HUES48 (cell line): ENCODE results near the gene CSNK1G1.
"Not testable (repeated sequence)": the region's sequence is repeated elsewhere in the genome, so short reads cannot be mapped to it uniquely, and the experiment has no call there.

Experiments used
- H3K27ac ChIP-seq: one replicate; pipeline ENCODE4 v1.7.0; 2013; ENCODE audit warnings: low read depth, low read length, inconsistent platforms
- H3K27me3 ChIP-seq: 2 replicates; pipeline ENCODE4 v1.6.1; 2013; ENCODE audit warnings: mild to moderate bottlenecking, low read length; ENCODE audit not compliant: control insufficient read depth, insufficient read depth
- H3K36me3 ChIP-seq: 2 replicates; pipeline ENCODE4 v1.6.1; 2013; ENCODE audit warnings: low read length; ENCODE audit not compliant: control insufficient read depth, insufficient read depth
- H3K4me1 ChIP-seq: 2 replicates; pipeline ENCODE4 v1.6.1; 2013; ENCODE audit warnings: mild to moderate bottlenecking, low read length; ENCODE audit not compliant: control insufficient read depth, insufficient read depth
- H3K4me3 ChIP-seq: 2 replicates; pipeline ENCODE4 v1.5.1; 2013; ENCODE audit warnings: mild to moderate bottlenecking, low read depth, low read length
- H3K9ac ChIP-seq: 2 replicates; pipeline ENCODE4 v1.6.1; 2013; ENCODE audit warnings: mild to moderate bottlenecking, low read depth, low read length, moderate library complexity
- H3K9me3 ChIP-seq: 2 replicates; pipeline ENCODE4 v1.6.1; 2013; ENCODE audit warnings: low read length; ENCODE audit not compliant: control insufficient read depth, insufficient read depth

Gene CSNK1G1

DNA sequence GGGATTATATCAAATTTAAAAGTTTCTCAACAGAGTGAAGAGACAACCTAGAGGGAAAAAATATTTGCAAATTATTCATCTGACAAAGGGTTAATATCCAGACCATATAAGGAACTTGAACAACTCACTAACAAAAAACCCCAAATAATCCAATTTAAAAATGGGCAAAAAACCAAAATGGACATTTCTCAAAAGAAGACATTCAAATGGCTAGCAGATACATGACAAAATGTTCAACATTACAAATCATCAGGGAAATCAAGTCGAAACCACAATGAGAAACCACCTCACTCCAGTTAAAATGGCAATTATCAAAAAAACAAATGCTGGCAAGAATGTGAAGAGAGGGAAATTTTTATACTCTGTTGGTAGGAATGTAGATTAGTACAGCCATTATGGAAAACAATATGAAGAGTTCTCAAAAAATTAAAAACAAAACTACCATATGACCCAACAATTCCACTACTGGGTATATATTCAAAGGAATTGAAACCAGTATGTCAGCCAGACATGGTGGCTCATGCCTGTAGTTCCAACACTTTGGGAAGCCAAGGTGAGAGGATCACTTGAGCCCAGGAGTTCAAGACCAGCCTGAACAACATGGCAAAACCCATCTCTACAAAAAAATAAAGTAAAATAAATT lies 88.5 kb downstream of the CSNK1G1 start:
- Histone ChIP-seq H3K9ac (no peak overlapping the region), H3K27ac (no peak overlapping the region), H3K9me3 (no peaks in the 10 kb centered on the region), H3K27me3 (no peaks in the 10 kb centered on the region), H3K36me3 (no peaks in the 10 kb centered on the region), H3K4me3 (no peak overlapping the region), H3K4me1 (no peaks in the 10 kb centered on the region)

DNA sequence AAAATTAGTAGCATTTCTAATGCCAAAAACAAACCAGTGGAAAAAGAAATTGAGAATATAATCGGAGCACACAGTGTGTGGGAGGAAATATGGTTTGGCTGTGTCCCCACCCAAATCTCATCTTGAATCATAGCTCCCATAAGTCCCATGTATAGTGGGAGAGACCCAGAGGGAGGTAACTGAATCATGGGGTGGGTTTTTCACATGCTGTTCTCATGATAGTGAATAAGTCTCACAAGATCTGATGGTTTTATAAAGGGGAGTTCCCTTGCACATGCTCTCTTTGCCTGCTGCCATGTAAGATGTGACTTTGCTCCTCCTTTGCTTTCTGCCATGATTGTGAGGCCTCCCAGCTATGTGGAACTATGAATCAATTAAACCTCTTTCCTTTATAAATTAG lies 90.8 kb downstream of the CSNK1G1 start:
- H3K9me3 ChIP-seq, H3K27ac ChIP-seq, H3K27me3 ChIP-seq, H3K36me3 ChIP-seq, H3K4me3 ChIP-seq, H3K4me1 ChIP-seq, H3K9ac ChIP-seq: not testable (repeated sequence)

DNA sequence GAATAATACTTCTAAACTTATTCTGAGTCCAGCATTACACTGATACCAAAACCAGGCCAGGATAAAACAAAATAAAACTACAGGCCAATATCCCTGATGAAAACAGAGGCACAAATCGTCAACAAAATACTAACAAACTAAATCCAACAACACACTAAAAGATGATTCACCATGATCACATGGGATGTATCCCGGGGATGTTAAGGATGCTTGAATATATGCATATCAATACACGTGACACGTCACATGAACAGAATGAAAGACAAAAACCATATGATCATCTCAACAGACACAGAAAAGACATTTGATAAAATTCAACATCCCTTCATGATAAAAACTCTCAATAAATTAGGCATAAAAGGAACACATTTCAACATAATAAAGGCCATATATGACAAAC lies 91.5 kb downstream of the CSNK1G1 start:
- Histone ChIP-seq H3K27ac (no peak overlapping the region), H3K4me1 (no peaks in the 10 kb centered on the region)

DNA sequence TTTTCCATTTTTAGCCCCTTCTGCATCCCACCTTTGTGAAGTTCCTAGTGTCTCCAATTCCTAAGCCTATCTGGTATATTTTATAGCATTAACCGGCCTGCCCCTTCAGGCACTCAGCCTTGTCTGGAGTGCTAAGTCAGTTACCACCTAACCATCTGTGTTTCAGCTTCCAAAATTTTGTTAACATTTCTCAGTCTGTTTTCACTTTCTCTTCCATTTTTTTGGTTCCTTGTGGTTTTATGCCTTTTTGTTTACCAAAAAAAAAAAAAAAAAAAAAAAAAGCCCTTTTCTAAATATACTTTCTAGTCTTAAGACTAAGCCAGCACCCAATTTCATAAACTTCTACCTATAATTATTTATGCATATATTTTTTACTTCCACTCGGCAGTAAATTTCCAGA lies 92.4 kb downstream of the CSNK1G1 start:
- Histone ChIP-seq H3K27me3 (no peaks in the 10 kb centered on the region), H3K9me3 (no peaks in the 10 kb centered on the region), H3K4me1 (no peaks in the 10 kb centered on the region), H3K36me3 (no peaks in the 10 kb centered on the region), H3K9ac (no peak overlapping the region), H3K27ac (no peak overlapping the region), H3K4me3 (no peak overlapping the region)

More for the DNA sequence above, 91.5 kb downstream of the CSNK1G1 start:
- H3K27me3 ChIP-seq, result no peaks in the 10 kb centered on the region
- H3K36me3 ChIP-seq, result no peaks in the 10 kb centered on the region
- no peak overlapping the region for H3K9ac ChIP-seq
- no peaks in the 10 kb centered on the region for H3K9me3 ChIP-seq
- H3K4me3 ChIP-seq, result no peak overlapping the region

DNA sequence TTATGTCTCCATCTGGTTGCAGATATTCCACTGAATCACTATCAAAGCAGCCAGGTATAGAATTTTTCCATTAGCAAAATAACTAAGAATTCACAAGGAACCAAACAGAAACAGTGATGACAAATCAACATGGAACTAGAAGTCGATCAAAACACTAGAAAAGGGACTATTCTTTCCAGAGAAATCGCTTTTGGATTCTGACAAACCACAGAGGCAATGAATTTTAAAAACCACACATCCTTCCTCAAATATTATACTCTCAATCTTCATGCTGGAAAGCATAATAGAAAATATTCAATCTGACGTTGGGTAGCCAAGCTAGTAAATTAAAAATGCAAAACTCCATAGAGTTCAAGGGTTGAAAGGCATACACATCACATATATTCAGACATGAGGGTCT lies 99.9 kb downstream of the CSNK1G1 start:
- Histone ChIP-seq H3K4me3 (no peak overlapping the region), H3K27ac (no peak overlapping the region), H3K36me3 (no peaks in the 10 kb centered on the region), H3K9ac (no peak overlapping the region), H3K4me1 (peaks cover 11% of the 10 kb centered on the region), H3K9me3 (no peaks in the 10 kb centered on the region), H3K27me3 (no peaks in the 10 kb centered on the region)

DNA sequence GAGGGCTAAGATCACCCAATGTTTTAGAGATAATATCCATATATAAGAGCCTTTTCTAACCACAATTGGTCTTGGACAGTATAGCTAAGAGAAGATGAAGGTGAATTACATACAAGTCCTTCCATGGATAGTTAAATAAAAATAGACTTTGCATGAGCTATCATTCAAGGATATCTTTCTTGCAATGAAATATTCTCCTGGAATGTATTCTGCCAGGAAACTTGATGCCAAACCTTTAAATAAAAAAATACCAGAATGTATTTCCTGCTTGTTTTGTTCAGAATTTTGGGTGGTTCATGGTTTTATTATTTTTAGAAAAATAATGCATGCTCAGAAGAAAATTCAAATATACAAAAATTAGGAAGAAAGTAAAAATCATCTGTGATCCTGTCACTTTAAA lies 104.3 kb downstream of the CSNK1G1 start:
- 0 out of 2 replicates have a peak, but pooled peaks cover 4% of the 10 kb centered on the region for H3K36me3 ChIP-seq
- no peak overlapping the region for H3K9ac ChIP-seq
- peaks cover 29% of the 10 kb centered on the region for H3K4me1 ChIP-seq
- no peaks in the 10 kb centered on the region for H3K27me3 ChIP-seq
- no peak overlapping the region for H3K27ac ChIP-seq
- no peaks in the 10 kb centered on the region for H3K9me3 ChIP-seq
- H3K4me3 ChIP-seq, result no peak overlapping the region

DNA sequence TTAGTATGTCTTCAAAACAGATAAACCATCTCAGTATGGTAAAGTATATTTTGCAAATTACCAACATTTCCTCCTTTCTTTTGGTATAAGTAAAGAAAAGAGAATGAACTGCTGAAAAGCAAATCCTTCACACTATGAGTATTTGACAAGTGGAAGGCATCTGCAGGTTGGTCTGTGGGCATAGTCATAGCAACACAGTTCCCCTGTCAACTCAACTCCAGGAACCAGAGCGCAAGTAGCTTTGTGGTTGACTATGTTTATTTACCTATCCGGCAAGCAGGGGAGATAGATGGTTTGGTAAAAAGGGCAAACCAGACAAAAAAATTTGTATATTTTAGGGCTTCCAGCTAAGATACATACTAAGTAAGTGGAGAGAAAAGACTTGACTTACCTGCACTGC lies 104.9 kb downstream of the CSNK1G1 start:
- Histone ChIP-seq H3K36me3 (0 out of 2 replicates have a peak, but pooled peaks cover 4% of the 10 kb centered on the region), H3K4me3 (no peak overlapping the region), H3K9me3 (no peaks in the 10 kb centered on the region), H3K27me3 (no peaks in the 10 kb centered on the region), H3K9ac (no peak overlapping the region), H3K4me1 (peaks cover 32% of the 10 kb centered on the region), H3K27ac (no peak overlapping the region)

DNA sequence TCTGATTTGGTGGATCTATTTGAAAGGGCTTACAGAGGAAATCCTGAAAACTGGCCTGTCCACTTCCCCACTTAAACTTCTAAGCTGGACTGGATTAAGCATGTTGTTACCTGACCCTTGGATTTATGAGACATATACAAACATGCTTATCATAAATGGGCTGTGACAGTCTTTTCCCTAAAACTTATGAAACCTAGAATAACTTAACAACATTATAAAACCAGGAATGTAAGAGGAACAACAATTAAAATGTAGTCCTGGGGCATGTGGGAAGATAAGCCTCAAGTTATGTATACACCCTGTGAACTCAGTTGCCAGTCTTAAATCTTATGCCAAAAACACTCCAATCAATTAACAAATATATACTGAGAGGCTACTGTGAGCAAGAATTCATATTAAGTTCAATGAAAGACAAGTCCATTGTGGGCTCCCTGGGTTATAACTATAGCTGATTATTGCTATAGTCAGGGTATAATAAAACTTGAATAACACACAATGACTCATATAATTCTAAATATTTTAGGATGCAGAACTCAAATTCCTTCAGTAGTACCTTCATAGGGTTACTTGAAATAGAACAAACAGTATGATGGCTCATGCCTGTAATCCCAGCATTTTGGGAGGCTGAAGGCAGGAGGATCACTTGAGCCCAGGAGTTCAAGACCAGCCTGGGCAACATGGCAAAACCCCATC lies 105.9 kb downstream of the CSNK1G1 start:
- Histone ChIP-seq H3K27ac (peak overlapping the region; percentile 31), H3K9me3 (no peaks in the 10 kb centered on the region)

DNA sequence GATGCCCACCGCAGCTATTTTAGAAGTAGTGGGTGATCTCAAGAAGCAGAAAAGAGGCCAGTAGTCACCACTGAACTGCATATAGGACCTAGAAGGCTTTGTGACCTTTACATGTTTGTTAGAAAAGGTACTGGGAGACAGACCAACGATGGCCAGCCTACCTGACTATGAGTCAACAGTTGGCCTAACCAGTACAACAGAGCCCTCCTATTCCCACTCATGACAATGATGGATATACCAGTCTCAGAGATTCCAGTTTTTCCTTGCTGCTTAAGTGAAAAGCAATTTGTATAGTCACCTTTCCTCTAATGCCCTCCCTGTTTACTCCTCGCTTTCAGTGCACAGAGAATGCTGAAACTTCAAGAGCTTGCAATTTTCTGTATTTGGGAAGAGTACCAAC lies 106.6 kb downstream of the CSNK1G1 start:
- H3K9ac ChIP-seq, result no peak overlapping the region
- no peak overlapping the region for H3K4me3 ChIP-seq
- no peaks in the 10 kb centered on the region for H3K9me3 ChIP-seq
- H3K27me3 ChIP-seq, result no peaks in the 10 kb centered on the region
- H3K27ac ChIP-seq, result peak overlapping the region; percentile 31
- H3K36me3 ChIP-seq, result 0 out of 2 replicates have a peak, but pooled peaks cover 4% of the 10 kb centered on the region
- peaks cover 23% of the 10 kb centered on the region for H3K4me1 ChIP-seq

More for the DNA sequence above, 105.9 kb downstream of the CSNK1G1 start:
- H3K36me3 ChIP-seq, result 0 out of 2 replicates have a peak, but pooled peaks cover 4% of the 10 kb centered on the region
- H3K9ac ChIP-seq, result no peak overlapping the region
- no peaks in the 10 kb centered on the region for H3K27me3 ChIP-seq
- H3K4me3 ChIP-seq, result no peak overlapping the region
- H3K4me1 ChIP-seq, result peaks cover 23% of the 10 kb centered on the region

DNA sequence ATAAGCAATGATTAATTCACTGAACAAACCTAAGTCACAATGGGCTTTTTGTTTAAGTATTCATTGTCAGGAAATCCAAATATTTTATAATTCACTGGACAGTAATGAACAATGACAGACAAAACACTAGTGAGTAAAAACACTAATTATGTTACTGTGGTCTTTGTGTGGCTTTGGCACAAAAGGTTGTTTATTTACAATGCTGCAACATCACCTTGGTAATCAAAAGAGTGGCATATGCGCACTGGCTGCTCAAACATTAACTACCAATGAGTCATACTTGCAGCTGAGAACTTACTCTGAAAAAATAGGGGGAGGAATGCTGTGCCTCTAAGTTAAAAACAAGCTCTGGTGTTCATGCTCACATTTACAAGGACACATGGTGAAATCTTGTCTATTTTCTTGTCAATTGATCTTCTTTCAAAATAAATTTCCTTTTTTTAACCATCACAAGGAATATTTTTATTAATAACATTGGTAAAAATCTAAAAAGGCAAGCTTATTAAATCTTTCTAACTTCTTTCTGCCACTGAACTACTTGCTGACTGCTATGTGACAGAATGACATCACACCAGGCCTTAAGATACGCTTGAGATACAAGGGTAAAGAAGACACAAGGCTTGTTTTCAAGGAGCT lies 107.9 kb downstream of the CSNK1G1 start:
- Histone ChIP-seq H3K9me3 (no peaks in the 10 kb centered on the region), H3K4me3 (peak overlapping the region; percentile 24; the same call in 1 of the 2 replicates), H3K36me3 (0 out of 2 replicates have a peak, but pooled peaks cover 4% of the 10 kb centered on the region), H3K27me3 (no peaks in the 10 kb centered on the region), H3K27ac (peak overlapping the region; percentile 96), H3K9ac (peak overlapping the region; percentile 50), H3K4me1 (peaks cover 23% of the 10 kb centered on the region)

DNA sequence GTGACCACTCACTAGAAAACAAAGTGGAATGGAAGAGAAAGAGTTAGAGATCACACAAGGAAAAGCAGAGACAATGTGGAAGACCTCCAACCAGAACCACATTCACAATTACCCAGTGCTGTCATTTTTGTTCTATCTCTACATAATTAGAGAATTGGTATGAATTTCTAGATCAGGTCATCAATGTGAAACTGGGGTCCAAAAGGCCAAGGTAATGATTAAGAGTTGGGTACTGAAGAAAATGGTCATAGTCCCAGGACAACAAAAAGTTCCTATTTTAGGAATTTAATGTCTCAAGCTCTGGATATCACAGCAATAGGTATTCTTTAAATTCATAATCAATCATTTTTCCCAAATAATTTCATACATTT lies 108.5 kb downstream of the CSNK1G1 start:
- H3K9me3 ChIP-seq, result no peaks in the 10 kb centered on the region
- no peaks in the 10 kb centered on the region for H3K27me3 ChIP-seq
- 0 out of 2 replicates have a peak, but pooled peaks cover 4% of the 10 kb centered on the region for H3K36me3 ChIP-seq
- peak overlapping the region; percentile 24; the same call in 1 of the 2 replicates for H3K4me3 ChIP-seq
- peak overlapping the region; percentile 96 for H3K27ac ChIP-seq
- peak overlapping the region; percentile 50 for H3K9ac ChIP-seq
- peaks cover 23% of the 10 kb centered on the region for H3K4me1 ChIP-seq
